T1000 (cell line): ENCODE results near the gene PCBP3.
"Not testable (repeated sequence)": the region's sequence is repeated elsewhere in the genome, so short reads cannot be mapped to it uniquely, and the experiment has no call there.

Source experiments
- DNase-seq: peaks from one replicate; lab custom pipeline; 2025; ENCODE audit warnings: mixed read lengths; lab: John Stamatoyannopoulos, UW

The PCBP3 gene

GRCh38 chr21:45635271-45636151, 8.0 kb upstream of the PCBP3 start:
- DNase-seq, result no peak

- no peak for DNase-seq
Observed at GRCh38 chr21:45636459-45636858, 7.1 kb upstream of the PCBP3 start.

GRCh38 chr21:45636951-45637646, 6.4 kb upstream of the PCBP3 start:
- DNase-seq, result no peak

GRCh38 chr21:45637883-45638282, 5.6 kb upstream of the PCBP3 start:
- DNase-seq, result no peak

DNA sequence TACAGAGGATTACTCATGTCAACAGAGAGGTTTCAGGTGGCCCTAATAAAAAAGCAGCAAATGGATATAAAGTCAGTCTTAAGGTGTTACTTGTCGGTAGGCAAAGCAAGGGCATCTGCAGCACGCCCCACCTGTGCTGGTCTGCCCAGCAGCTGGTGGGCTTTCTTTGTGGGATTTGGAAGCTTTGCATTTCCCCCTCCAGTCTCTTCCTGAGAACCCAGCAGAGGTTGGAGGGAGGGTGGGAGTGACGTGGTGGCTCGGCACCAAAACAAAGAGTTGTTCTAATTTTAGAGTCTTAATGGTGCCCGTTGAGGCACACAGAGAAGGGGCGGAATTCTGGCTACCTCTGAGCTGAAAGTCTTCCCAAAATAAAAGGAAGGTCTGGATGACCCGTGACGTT, 4.8 kb upstream of the PCBP3 start:
- DNase-seq, result no peak

GRCh38 chr21:45639206-45640000, 4.1 kb upstream of the PCBP3 start:
- no peak for DNase-seq

DNA sequence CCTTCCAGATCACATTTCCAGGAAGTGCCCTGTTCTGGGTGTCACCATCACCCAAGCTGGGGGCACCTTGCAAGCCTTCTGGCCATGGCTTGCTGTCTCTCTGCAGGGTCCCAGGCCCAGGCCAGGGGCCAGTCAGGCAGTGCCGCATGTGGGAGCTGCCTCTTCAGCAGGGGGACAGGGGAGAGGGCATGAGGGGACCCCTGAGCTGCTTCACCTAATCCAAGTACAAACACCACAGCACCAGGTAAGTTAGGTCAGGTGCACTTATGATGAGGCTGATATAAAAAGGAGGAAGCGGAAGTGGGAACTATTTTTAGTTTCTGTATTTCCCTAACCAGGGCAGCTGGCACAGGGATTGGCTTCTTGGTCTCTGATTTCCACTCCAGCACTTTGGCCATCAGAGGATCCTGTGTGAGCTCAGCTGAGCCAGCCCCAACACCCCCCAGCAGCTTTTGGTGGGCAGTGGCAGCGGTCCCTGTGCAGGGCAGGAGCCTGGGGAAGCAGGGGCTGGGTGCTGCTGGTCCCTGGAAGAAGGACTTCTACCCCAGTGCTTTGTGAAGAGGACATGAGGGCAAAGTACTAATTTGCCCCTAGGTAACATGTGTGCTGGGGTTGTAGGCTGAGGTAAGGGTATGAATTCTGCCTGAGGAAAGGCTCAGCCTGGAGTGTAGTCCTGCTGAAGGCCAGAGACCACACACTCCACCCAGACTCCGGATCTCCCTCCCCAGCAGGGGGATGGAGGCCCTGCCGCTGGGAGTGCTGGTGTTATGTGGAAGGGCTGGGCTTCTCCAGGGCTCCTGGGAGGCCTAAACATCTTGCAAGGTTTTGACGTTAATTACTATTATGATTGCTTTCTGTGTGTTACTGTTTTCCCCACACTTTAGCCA, 3.3 kb upstream of the PCBP3 start:
- DNase-seq, result no peak

GRCh38 chr21:45640888-45641479, 2.5 kb upstream of the PCBP3 start:
- no peak for DNase-seq

DNA sequence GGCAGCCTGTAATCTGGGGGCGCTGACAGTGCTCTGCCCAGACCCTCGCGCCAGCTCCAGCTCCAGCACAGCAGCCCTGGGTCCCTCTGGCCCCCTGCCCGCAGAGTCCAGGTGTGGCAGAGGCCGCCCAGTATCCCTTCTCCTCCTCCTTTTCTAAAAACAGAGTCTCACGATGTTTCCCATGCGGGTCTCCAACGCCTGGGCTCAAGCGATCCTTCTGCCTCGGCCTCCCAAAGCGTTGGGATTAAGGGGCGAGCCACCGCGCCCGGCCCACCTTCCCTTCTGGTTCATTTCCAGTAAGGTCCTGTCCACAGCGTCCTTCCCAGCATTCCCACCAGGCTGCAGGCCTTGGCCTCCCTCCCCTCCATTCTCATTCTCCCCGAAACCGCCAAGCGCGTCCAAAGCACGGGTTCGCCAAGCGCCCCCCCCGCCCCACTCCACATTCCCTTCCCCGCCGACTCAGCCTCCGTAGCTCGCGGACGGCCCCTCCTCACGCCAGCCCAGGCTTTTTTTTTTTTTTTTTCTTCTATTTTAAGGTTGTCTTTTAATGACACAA, 2.0 kb upstream of the PCBP3 start:
- no peak for DNase-seq

DNA sequence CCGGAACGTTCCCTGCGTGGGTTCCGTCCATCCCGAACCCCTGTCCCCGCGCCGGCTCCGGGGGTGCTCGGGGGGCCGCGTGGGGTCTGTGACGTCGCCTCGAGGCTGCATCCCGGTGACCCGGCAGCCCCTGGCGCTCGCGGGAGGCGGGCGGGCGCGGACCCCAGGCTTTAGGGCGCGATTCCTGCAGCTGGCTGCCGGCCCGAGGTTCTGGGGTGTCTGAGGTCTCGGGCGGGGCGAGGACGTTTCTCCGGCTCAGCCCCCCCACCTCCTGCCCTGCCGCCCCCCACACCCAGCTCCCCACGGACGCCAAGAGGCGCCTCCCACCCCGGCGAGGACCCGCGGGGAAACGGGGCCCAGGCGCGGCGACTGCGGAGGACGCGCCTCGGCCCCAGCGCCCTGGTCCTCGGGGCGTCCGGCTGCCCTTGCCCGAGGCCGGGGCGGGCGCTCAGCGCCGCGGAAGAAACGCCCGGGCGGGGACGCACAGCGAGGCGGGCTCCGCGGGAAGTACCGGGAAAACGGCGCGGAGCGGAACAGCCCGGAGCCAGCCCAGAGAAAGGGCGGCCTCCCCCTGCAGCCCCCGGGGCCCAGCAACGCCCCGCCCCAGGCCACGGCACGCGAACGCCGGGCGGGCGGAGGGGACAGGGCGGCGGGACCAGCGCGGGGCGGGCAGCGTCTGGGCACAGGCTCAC, 1.3 kb upstream of the PCBP3 start:
- no peak for DNase-seq

DNA sequence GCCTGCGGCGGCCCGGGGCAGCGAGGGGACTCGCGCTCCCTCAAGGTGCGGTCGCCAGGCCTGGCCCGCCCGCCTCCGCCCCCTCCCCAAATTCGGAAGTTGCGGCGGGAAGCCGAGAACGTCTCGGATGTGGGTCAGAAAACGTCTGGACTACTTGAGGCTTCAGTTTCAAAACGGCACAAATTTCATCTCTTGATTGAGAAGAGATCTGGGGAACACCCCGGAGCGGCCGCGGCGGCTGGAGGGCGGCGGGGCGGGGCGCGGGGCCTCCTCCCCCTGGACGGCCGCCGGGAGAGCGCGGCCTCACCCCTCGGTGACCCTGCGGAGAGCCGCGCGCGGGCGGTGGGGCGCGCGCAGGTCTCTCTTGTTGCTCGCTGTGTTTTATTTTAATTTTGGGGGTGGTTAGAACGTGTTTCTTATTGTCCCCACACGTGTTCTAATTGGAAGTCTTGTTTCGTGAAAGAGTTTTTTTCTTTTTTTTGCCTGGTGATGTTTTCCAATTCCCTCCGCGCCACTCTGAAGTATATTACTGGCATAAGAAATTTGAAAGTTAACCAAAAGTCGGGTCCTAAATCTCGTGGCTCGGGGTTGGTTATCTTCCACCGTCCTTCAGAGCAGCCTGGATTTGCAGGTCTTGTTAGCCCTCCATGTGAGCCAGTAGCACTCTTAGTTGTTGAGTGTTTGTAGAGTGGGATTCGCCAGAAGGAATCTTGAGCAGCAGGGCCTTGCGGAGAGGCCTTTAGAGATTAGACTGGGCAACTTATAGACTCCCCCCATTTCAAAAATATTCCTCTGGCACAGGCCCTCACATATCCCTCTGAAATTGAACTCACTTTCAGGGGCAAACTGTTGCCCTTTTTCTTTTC, 749 bp downstream of the PCBP3 start:
- no peak for DNase-seq

DNA sequence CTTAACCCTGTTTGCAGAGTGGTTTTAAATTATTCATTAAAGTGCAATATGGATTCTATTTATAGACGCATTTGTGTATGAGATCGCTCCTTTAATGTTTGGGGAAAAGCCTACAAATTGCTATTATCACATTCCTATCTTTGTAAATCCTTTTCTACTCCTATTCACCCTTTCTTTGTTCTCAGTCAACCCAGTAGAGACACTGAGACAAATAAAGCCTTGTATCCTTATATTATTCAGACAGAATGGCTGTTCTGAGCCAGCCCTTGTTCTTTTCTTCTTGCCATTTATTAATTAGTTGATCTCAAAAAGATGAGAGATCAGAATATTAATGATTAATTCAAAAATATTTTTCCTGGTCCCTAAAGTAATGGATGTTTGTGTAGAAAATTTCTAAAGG, 8.4 kb downstream of the PCBP3 start:
- no peak for DNase-seq

DNA sequence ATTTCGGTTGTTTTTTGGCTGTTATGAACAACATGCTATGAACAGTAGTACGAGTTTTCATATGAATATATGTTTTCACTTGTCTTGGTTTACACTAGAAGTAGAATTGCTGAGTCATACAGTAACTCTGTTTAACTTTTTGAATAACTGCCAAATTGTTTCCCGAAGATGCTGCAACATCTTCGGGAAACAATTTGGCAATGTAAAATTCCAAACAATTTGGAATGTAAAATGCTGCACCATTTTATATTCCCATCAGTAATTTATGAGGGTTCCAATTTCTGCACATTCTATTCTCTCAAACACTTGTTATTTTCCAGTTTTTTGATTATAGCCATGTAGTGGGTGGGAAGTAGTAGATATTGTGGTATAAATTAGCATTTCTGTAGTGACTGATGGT, 11.6 kb downstream of the PCBP3 start:
- no peak for DNase-seq

- not testable (repeated sequence) for DNase-seq
Observed at GRCh38 chr21:45656114-45656513, 12.6 kb downstream of the PCBP3 start.

DNA sequence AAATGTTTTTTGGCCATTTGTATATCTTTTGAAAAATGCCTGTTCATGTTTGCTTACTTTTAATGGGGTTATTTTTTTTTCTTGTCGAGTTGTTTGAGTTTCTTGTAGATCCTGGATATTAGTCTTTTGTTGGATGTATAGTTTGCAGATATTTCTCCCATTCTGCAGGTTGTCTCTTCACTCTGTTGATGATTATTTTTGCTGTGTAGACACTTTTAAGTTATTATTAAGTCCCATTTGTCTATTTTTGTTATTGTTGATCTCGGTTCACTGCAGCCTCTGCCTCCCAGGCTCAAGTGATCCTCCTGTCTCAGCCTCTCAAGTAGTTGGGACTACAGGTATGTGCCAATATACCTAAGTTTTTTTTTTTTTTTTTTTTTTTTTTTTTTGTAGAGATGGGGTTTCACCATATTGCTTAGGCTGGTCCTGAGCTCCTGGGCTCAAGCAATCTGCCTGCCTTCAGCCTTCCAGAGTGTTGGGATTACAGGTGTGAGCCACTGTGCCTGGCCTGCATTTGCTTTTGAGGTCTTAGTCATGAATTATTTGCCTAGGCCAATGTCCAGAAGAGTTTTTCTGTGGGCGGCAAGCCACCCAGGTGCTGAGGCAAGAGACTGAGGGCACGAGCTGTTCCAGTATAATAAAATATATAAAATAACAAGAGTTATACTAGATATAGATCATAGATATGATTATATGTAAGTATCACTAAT, 18.5 kb downstream of the PCBP3 start:
- not testable (repeated sequence) for DNase-seq

DNA sequence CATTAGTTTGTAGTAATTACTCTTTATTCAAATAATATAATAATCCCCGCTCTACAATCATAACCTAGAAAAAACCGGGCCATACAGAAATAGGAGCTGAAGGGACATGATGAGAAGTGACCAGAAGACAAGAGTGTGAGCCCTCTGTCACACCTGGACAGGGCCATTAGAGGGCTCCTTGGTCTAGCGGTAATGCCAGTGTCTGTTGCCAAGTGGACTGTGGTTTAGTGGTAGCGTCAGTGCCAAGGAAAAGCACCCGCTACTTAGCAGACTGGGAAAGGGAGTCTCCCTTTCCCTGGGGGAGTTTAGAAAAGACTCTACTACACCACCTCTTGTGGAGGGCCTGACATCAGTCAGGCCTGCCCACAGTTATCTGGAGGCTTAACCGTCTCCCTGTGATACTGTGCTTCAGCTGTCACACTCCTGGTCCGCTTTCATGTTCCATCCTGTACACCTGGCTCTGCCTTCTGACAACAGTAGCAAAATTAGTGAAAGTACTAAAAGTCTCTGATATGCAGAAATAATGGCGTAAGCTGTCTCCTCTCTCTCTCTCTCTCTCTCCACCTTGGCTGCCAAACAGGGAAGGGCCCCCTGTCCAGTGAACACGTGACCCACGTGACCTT, 19.2 kb downstream of the PCBP3 start:
- not testable (repeated sequence) for DNase-seq

DNA sequence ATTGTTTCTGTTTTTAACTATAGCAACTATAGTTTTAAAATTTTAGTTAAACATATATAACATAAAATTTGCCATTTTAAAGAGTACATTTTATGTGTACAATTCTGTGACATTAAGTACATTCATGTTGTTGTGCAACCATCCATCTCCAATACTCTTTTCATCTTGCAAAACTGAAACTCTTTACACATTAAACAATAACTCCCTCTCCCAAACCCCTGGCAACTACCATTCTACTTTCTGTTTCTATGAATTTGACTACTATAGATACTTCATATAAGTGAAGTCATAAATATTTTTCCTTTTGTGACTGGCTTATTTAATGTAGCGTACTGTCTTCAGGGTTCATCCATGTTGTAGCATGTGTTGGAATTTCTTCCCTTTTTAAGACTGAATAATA, 25.9 kb downstream of the PCBP3 start:
- no peak for DNase-seq

GRCh38 chr21:45670731-45671130, 27.2 kb downstream of the PCBP3 start:
- DNase-seq, result no peak
